ENCODE measurements around the gene GLI3. TPM values are rescaled to one million over a fixed set of nuclear protein-coding genes. Genes with fewer than 3 reads are reported as not detected.

Gene GLI3
- total RNA-seq, 2 experiments from 2014 or later: 0.28 to 0.36 TPM

DNA sequence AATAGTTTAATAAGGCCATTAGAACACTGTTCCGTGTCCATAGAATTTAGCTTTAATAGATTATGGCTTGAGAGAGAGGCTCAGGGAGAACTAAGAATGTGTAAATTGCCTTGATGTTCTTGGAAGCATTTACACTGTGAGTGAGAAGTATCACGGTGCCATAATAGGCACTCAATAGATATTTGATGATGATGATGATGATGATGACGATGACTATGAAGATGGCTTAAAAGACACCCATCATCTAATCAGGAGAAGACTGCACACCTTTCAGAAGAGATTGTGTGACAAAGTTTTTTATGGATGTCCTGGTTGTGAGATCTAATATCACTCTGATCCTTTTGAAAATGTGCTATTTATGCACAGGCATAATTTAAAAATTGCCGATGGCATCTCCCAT is 264.2 kb downstream of the GLI3 start:
- H3K9me3 Mint-ChIP-seq: no peaks in the 10 kb centered on the region
- no peaks in the 10 kb centered on the region for H3K4me1 ChIP-seq (ENCODE audit: insufficient read depth, low read length)
- no peak overlapping the region for H3K27ac Mint-ChIP-seq
- TF ChIP-seq, protein P1, sequence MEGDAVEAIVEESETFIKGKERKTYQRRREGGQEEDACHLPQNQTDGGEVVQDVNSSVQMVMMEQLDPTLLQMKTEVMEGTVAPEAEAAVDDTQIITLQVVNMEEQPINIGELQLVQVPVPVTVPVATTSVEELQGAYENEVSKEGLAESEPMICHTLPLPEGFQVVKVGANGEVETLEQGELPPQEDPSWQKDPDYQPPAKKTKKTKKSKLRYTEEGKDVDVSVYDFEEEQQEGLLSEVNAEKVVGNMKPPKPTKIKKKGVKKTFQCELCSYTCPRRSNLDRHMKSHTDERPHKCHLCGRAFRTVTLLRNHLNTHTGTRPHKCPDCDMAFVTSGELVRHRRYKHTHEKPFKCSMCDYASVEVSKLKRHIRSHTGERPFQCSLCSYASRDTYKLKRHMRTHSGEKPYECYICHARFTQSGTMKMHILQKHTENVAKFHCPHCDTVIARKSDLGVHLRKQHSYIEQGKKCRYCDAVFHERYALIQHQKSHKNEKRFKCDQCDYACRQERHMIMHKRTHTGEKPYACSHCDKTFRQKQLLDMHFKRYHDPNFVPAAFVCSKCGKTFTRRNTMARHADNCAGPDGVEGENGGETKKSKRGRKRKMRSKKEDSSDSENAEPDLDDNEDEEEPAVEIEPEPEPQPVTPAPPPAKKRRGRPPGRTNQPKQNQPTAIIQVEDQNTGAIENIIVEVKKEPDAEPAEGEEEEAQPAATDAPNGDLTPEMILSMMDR (IDR thresholded peaks at IDR 0.05): no peak
- no peaks in the 10 kb centered on the region for H3K27me3 Mint-ChIP-seq
- intact Hi-C loops (cut with DNase I, micrococcal nuclease): no loop called here
- H3K36me3 ChIP-seq (ENCODE audit: insufficient read depth, low read length): no peaks in the 10 kb centered on the region
- no peak overlapping the region for H3K4me3 Mint-ChIP-seq
- H3K27ac ChIP-seq (ENCODE audit: low read depth in 1 of 2, low read length in 2 of 2): no peak overlapping the region
- POLR2A ChIA-PET: no interaction called here
- H3K9me3 ChIP-seq (ENCODE audit: control insufficient read depth in 1 of 2, insufficient read depth in 1 of 2, low read length in 2 of 2): no peaks in the 10 kb centered on the region
- no peak overlapping the region for H3K4me3 ChIP-seq (ENCODE audit: low read length)
- DNase-seq (no peak), ATAC-seq (ENCODE audit: poor library complexity) (no peak)
- no peaks in the 10 kb centered on the region for H3K4me1 Mint-ChIP-seq (ENCODE audit: low read depth)
- CTCF ChIA-PET: no interaction called here
- no peaks in the 10 kb centered on the region for H3K36me3 Mint-ChIP-seq (ENCODE audit: low read depth)
- H3K27me3 ChIP-seq (ENCODE audit: control insufficient read depth in 1 of 2, insufficient read depth in 2 of 2, low read length in 2 of 2): no peaks in the 10 kb centered on the region

DNA sequence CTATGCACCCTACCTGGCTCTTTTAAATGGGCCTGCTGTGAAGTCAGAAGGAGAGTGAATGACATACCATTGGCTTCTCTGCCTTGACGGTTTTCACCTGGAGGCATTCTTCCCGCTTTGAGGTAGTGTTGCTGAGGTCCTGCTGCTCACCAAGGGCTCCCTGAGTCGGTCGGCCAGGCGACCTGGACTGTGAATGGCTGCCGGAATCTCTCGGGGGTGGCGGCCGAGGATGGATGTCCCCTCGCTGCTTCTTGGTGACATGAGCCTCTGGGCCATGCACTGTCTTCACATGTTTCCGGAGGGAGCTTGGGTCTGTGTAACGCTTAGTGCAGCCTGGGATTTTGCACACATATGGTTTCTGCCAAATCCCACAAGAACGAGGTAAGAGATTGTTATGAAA is 264.7 kb downstream of the GLI3 start:
- Mint-ChIP-seq H3K27me3 (no peaks in the 10 kb centered on the region), H3K36me3 (ENCODE audit: low read depth) (no peaks in the 10 kb centered on the region), H3K4me3 (no peak overlapping the region), H3K9me3 (no peaks in the 10 kb centered on the region), H3K4me1 (ENCODE audit: low read depth) (no peaks in the 10 kb centered on the region), H3K27ac (no peak overlapping the region)
- Histone ChIP-seq H3K4me1 (ENCODE audit: insufficient read depth, low read length) (no peaks in the 10 kb centered on the region), H3K36me3 (ENCODE audit: insufficient read depth, low read length) (no peaks in the 10 kb centered on the region), H3K4me3 (ENCODE audit: low read length) (no peak overlapping the region), H3K27me3 (ENCODE audit: control insufficient read depth in 1 of 2, insufficient read depth in 2 of 2, low read length in 2 of 2) (no peaks in the 10 kb centered on the region), H3K27ac (ENCODE audit: low read depth in 1 of 2, low read length in 2 of 2) (no peak overlapping the region), H3K9me3 (ENCODE audit: control insufficient read depth in 1 of 2, insufficient read depth in 1 of 2, low read length in 2 of 2) (no peaks in the 10 kb centered on the region)
- POLR2A ChIA-PET: no interaction called here
- CTCF ChIA-PET: no interaction called here
- DNase-seq: no peak
- TF ChIP-seq, protein P1 (IDR thresholded peaks at IDR 0.05): no peak
- intact Hi-C loops (cut with DNase I, micrococcal nuclease): no loop called here
- ATAC-seq (ENCODE audit: poor library complexity): no peak

DNA sequence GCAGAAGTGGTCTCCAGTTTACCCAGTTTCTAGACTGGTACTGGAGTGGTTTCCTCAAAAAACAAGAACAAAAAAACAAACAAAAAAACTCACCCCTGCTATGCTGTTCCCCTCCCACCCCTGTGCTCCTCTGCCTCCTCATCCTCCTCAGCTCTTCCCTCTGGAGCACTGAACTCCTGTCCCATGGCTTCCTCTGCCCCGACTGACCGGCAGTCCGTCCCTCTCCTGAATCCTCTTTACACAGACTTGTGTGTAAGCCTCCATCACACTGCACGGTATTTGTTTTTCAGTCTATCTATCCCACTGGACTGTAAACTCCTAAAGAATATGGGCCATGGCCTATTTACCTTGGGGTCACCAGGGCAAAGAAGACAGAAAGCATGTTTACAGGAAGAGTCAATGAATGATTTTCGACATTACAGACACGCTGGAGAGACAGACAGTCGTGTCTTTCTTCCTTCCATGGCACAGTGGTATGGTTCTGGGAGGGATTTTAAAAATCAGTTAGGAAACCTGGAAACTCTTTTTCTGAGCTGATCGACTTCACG is 265.3 kb downstream of the GLI3 start:
- no peaks in the 10 kb centered on the region for H3K36me3 ChIP-seq (ENCODE audit: insufficient read depth, low read length)
- TF ChIP-seq, protein P1 (IDR thresholded peaks at IDR 0.05): no peak
- ATAC-seq (ENCODE audit: poor library complexity) (no peak), DNase-seq (no peak)
- no peak overlapping the region for H3K4me3 ChIP-seq (ENCODE audit: low read length)
- Mint-ChIP-seq H3K27me3 (no peaks in the 10 kb centered on the region), H3K27ac (no peak overlapping the region), H3K4me1 (ENCODE audit: low read depth) (no peaks in the 10 kb centered on the region), H3K9me3 (no peaks in the 10 kb centered on the region), H3K4me3 (no peak overlapping the region), H3K36me3 (ENCODE audit: low read depth) (no peaks in the 10 kb centered on the region)
- POLR2A ChIA-PET: no interaction called here
- no peak overlapping the region for H3K27ac ChIP-seq (ENCODE audit: low read depth in 1 of 2, low read length in 2 of 2)
- CTCF ChIA-PET: no interaction called here
- intact Hi-C loops (cut with DNase I, micrococcal nuclease): no loop called here
- no peaks in the 10 kb centered on the region for H3K27me3 ChIP-seq (ENCODE audit: control insufficient read depth in 1 of 2, insufficient read depth in 2 of 2, low read length in 2 of 2)
- H3K4me1 ChIP-seq (ENCODE audit: insufficient read depth, low read length): no peaks in the 10 kb centered on the region
- H3K9me3 ChIP-seq (ENCODE audit: control insufficient read depth in 1 of 2, insufficient read depth in 1 of 2, low read length in 2 of 2): no peaks in the 10 kb centered on the region
